GM10847 (cell line): ENCODE results near the gene METAP1D.

ENCODE experiments used
- POLR2A ChIP-seq: IDR thresholded peaks from 2 replicates; pipeline ENCODE4 v1.6.1; 2011; ENCODE audit not compliant: insufficient read length; ENCODE audit errors: extremely low read depth

METAP1D gene

DNA sequence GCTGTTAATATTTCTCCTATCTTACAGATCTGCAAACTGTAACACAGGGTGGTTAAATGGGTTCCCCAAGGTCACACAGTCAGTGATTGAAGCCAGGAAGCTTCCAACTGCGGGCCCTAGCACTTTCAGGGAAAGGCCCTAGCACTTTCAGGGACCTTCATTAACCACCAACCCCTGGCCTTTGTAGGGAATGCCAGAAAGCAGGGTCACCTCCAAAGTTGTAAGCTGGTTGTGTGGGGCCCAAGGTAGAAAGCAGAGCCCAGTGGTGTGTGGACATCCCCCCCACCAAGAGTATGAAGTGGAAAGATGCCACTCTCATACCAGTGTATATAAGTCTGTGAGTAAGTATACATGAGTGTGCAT, 98.5 kb downstream of the METAP1D start:
- no peak for TF ChIP-seq POLR2A

DNA sequence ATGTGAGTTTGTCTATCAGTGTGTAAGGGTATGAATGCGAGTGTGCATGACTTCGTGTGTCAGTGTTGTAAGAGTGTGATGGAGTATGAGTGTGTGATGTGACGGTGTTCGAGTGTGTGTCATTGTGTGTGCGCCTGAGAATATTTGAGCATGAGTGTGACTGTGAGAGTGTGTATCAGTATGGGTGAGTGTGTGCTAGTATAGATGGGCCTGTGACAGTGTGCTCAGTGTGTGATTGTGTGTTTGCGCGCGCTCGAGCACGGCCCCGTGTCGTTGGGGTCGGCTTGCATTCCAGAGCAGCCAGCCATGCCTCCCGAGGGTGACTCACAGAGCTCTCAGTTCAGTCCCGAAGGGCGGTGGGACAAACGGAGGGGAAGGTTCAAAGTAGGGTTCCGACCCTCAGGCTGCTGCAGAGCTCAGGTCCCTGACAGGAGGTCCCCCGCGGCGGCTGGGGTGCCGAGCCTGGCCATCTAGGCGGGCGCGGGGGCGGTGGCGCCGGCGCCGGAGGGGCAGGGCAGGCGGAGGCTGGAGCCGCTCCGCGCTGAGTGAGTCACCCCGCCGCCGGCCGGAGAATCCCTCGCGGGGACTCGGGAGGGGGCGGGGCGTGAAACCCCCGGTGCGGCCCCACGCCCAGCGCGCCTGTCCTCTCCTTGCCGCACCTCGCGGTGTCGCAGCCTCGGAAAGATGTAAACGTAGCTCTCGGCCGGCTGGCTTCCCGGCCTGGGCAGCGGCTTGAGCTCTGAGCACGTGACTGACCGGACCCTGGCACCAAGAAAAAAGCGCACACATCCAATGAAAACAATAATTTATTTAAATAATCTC, 99.1 kb downstream of the METAP1D start:
- TF ChIP-seq POLR2A: no peak

DNA sequence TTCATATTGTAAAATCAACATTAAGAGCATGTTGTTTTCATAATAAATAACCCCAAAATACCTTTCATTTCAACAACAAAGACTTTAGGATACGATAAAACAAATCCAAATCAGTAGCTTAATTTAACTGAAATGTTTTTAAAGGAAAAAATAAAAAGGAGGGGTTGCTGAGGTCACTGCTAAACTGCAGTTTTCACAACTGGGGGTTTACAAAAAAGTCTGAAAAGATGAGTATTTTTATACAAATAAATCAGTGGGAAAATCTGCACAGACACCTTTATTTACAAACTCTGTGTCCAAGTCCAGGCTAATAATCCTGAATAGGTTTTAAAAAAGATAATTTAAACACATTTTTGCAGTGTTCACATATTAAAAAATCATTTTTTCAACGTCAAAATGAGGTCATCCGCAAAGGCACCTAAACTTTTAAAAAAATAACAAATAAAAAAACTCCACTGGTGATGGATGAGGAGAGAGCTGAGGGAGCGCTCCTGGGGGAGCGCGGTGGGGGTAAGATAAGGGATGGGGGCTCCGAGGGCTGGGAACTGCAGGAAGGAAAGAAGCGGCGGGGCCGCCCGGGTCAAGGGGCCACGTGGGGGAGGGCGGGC, 99.8 kb downstream of the METAP1D start:
- TF ChIP-seq POLR2A: no peak

DNA sequence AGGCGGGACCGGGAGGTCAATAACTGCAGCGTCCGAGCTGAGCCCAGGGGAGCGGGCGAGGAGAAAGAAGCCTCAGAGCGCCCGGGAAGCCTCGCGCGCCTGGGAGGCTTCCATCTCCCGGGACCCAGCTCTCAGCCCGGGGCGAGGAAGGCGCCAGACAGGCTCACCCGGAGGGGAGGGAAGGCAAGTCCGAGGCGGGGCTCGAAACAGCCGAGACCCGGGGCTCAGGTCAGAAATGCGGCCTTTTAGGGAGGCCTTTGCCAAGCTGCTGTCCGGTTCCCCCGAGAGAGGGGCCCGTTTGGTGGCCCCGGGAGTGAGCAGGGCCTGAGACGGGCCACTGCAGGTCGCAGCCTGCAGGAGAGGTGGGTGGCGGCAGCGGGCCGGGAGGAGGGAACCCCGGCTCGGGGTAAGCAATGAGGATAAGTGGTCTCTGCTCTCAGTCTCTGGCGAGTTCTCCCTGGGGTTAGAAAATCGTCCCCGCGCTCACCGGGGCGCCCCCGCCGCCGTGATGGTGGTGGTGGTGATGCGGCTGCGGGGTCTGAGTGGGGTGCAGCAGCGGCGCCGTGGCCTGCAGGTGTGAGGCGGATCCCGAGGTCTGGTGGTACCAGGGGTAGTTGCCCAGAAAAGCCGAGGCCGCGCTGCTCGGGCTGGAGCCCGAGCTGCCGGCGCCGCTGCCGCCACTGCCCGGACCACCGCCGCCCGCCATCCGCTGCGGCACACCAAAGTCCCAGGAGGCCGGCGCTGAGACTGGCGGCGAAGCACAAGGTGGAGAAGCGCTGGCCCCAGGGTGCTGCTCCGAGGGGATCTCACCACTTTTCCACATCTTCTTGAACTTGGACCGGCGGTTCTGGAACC, 100.6 kb downstream of the METAP1D start:
- no peak for TF ChIP-seq POLR2A

DNA sequence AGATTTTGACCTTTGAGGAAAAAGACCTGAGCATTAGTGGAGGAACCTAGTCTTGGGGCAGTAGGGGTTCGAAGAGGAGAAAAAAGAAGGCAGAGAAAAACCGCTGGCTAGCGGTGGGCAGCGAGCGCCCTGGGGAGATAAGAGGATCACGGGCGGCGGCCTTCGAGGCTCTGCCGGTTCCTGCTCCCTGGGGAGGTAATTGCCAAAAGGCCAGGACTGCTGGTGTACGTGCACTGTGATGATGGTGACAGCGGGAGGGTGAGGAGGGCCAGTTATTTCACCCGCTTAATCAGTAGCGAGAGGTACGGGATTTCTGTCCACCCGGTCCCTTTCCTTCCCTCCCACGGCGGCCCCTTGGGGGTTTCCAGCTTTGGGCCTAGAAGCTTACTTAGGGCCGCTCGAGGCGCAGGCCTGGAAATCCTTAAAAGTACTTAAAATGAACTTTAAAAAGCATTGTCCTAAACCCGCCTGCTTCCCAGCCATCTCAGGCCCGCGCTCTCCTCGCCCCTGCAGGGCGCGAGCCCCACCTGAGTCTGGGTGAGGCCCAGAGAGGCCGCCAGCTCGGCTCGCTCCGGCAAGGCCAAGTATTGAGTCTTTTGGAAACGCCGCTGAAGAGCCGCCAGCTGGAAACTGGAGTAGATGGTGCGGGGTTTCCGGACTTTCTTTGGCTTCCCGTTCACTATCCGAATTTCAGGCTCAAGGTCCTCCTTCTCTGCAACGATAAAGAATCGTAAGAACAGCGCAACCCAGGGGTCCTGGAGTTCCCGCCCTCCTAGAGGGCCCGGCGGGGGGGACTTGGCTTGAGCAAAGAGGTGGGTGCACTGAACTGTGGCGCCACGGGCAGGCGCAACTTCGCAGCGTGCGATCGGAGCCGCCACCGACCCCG, 101.4 kb downstream of the METAP1D start:
- TF ChIP-seq POLR2A: no peak

DNA sequence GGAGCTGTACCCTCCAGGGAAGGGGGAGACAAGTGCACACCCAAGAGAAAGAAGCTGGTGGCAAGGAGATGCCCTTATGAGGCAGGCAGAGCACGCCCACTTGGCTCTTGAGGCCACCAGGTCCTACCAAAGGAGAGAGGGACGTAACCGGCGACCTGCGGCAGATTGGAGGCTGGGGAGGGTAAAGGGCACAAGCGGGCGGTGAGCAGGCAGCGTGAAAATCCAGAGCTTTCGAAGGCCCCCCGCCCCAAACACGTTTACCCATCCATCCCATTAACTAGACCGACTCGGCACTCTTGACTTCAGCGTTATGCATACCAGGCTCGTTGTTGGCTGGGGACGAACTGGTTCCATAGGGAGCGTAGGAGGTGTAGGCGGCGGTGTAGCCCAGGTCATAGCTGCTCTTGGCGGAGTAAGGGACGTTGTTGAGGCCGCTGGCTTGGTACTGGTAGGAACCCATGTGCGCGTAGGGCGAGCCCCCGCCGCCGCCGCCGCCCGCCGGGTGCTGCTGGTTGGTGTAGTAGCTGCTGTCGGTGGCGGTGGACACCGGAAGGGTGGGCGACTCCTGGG, 102.2 kb downstream of the METAP1D start:
- no peak for TF ChIP-seq POLR2A

DNA sequence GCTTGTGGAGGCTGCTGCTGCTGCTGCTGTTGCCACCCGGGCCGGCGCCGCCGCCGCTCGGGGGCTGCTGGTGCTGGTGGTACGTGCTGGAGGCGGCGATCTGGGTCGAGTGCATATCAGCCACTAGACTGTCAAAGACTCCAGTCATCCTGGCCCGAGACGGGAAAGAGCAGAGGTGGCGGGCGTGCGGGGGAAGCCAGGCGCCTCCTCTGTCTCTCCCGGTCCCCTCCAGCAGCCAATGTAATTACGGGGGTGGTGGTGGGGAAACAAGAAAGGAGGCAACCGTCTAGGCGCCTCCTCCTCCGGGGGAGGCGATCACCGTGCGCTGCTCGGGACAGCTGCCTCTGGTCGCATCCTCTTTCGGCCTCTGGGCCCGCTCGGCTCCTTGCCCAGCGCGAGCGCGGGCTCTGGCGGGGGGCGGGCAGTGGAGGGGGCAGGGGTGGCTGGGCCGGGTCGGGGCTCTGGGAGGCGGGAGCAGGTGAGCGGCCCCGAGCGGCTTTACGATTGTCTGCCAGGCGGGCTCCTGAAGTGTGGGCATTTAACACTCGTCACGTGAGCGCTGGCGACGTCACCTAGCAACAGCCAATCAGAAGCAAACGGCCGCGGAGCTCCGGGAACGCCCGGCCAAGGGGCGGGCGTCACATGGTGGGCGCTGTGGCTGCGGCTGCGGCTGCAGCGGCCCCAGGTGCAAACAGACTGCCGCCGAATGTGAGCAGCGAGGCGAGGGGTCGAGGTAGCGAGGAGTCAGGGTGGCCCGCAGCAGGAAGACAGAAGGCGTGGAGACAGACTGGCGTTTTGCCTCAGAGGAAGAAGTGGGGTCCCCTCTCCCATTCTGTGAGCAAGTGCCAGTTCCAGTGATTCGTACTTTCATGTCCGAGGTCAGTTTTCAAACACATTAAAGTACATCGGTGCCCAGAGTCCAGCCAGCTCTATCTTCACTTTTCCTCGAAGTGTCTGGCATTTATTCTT, 102.9 kb downstream of the METAP1D start, which contains the start of gene DLX2:
Gene DLX2, minus strand, starts transcription at position 510 of the 969 bp plus-strand sequence. Its CDS starts 362 bp downstream, at position 148.
- TF ChIP-seq POLR2A: no peak

DNA sequence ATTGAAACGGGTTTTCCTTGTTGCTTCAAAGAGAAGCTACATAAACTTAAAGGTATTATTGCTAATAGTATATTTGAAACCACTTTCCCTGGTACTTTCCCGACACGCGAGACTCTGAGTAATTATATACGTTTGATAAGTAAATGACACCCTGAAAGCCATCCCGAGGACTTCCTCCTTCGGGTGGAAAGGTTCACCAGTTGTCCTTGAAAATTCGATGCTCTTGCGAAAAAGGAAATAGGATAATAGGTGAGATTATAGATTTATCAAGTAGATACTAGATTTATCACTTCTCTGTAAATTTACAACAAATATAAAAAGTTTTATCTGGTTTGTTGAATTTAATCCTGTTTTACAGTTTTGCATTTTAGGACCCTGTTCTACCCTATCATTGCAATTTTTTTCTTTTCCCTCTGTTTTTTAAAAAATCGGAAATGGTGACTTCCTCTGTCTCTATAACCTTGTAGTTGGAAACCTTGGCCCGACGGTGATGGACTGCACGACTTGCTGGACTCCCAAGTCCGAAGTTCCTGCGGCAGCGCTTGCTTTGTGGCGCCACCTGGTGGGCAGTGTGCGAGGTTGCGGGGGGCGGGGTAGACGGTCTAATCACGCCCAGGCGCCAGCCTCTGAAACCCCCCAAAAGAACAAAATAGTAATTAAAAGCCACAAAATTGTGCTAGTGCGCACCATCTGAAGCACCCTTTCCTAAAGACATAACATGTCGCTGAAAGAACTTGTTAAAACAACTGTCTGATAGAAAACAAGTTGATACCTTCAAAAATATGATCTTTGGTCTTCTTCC, 103.9 kb downstream of the METAP1D start:
- TF ChIP-seq POLR2A: no peak

DNA sequence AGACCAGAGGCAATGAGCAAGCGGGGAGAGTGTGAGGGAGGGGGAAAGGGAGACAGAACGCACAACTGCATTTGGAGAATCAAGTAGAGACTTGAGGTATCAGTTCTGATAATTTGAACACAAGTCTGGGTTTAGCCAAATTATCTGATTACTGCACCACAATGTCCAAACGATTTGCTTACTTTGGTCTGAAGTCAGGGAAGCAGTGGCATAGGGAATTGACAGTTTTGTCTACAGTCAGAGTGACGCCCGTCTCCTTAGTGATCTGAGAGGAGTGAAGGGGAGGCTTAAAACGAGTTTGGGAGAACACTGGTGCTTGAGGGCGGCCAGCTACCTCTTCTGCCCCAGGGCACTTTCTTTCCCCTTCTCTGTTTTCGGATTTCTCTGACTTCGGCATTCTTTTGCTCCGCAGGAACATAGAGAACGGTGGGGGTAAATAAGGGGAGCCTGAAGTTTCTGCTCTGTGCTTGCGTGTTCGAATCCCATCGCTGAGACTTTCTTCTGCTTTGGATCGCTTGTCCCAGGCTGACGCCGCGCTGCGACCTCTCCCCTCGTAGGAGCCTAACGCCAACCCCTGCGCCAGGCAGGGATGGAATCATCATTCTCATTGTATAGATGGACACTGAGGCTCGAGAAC, 105.8 kb downstream of the METAP1D start:
- TF ChIP-seq POLR2A: no peak

DNA sequence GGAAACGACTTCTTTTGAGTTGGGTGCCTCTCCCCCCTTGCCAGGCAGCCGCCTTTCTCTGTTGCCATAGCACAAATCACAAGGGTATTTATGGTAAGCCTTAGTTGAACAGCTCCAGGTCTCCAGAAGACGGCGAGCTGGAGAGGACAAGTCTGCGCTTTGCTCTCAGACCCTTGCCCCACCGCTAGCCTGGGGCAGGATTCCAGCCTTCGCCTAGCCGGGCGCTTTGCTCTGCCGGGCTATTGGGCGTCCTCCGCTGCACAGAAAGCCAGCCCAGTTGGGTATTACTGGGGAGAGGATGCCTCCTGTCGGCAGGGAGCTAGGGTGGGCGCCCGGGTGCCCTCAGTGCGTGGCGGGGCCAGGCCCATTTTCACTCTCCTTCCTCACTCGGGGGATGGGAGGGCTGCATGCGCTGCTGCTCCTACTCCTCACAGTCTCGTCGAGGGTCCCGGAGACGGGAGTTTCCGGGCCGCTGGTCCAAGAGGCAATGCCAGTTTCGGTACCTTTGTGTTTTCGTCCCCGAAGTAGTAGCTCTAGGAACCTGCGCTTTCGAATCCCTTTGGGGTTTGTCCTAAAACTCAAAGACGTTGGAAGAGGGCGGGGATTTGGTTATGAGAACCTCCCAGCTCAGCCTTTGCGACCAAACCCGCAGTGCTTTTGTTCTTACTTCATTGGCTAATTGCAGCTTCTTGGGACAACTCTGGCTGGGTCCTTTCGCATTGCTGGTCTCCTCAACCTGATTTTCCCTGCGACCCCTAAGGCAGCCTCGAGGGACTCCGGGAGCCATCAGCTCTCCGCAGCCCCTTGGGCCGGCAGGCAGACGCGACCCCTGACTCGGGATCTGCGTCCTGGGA, 106.6 kb downstream of the METAP1D start:
- no peak for TF ChIP-seq POLR2A
